ENCODE data around the gene WNT4.

WNT4 gene

GRCh38 chr1:22143065-22144033 lies at the start of gene WNT4:
Gene WNT4, minus strand, starts transcription at chr1:22143097. Its CDS starts 175 bp downstream, at chr1:22142922.
- DNase-seq, result peak in 1 of 2 experiments; percentile 10

- DNase-seq, result no peak
Measured at GRCh38 chr1:22190731-22191130, 47.8 kb upstream of the WNT4 start.

- no peak for DNase-seq
Measured at GRCh38 chr1:22190251-22190650, 47.4 kb upstream of the WNT4 start.

- no peak for DNase-seq
Measured at GRCh38 chr1:22189619-22190018, 46.7 kb upstream of the WNT4 start.

- DNase-seq, result no peak
Measured at GRCh38 chr1:22188914-22189313, 46.0 kb upstream of the WNT4 start.

GRCh38 chr1:22188436-22188835 lies 45.5 kb upstream of the WNT4 start:
- no peak for DNase-seq

- DNase-seq, result no peak
Measured at GRCh38 chr1:22186311-22186710, 43.4 kb upstream of the WNT4 start.

- no peak for DNase-seq
Measured at GRCh38 chr1:22184892-22185612, 42.2 kb upstream of the WNT4 start.

GRCh38 chr1:22184454-22184853 lies 41.6 kb upstream of the WNT4 start:
- no peak for DNase-seq

- DNase-seq, result no peak
Measured at GRCh38 chr1:22182715-22183114, 39.8 kb upstream of the WNT4 start.

GRCh38 chr1:22179197-22179803 lies 36.4 kb upstream of the WNT4 start:
- no peak for DNase-seq

- DNase-seq, result no peak
Measured at GRCh38 chr1:22177354-22178003, 34.6 kb upstream of the WNT4 start.

- DNase-seq, result no peak
Measured at GRCh38 chr1:22176258-22176657, 33.4 kb upstream of the WNT4 start.

- no peak for DNase-seq
Measured at GRCh38 chr1:22174446-22175220, 31.7 kb upstream of the WNT4 start.

- no peak for DNase-seq
Measured at GRCh38 chr1:22171951-22172715, 29.2 kb upstream of the WNT4 start.

- DNase-seq, result no peak
Measured at GRCh38 chr1:22169816-22170215, 26.9 kb upstream of the WNT4 start.

- no peak for DNase-seq
Measured at GRCh38 chr1:22168412-22168973, 25.6 kb upstream of the WNT4 start.

GRCh38 chr1:22166439-22166838 lies 23.5 kb upstream of the WNT4 start:
- no peak for DNase-seq

GRCh38 chr1:22164841-22165808 lies 22.2 kb upstream of the WNT4 start:
- DNase-seq, result no peak

GRCh38 chr1:22163564-22163963 lies 20.7 kb upstream of the WNT4 start:
- no peak for DNase-seq
